Mesendoderm (in vitro differentiated cells): ENCODE measurements around the gene POP5.
"Not testable (repeated sequence)": the region's sequence is repeated elsewhere in the genome, so short reads cannot be mapped to it uniquely, and the experiment has no call there.

Source experiments
- DNase-seq: peaks from one replicate; pipeline ENCODE4 v3.0.0; 2013
- H2AK5ac ChIP-seq: 2 replicates; pipeline ENCODE4 v1.6.1; 2013; ENCODE audit warnings: low read length, inconsistent platforms
- H2BK120ac ChIP-seq: 2 replicates; pipeline ENCODE4 v1.6.1; 2013; ENCODE audit warnings: low read depth, mild to moderate bottlenecking, low read length, moderate library complexity, mixed read lengths
- H2BK15ac ChIP-seq: replicated peaks from 2 replicates; pipeline ENCODE4 v1.6.1; 2013; ENCODE audit warnings: low read depth, mild to moderate bottlenecking, moderate library complexity
- H2BK5ac ChIP-seq: 2 replicates; pipeline ENCODE4 v1.6.1; 2013; ENCODE audit warnings: low read length, inconsistent platforms
- H3K18ac ChIP-seq: 2 replicates; pipeline ENCODE4 v1.6.1; 2013; ENCODE audit warnings: mild to moderate bottlenecking, low read length, mixed read lengths
- H3K23ac ChIP-seq: one replicate; pipeline ENCODE4 v1.6.1; 2013; ENCODE audit warnings: low read length
- H3K27ac ChIP-seq: 2 replicates; pipeline ENCODE4 v1.5.1; 2013; ENCODE audit warnings: low read depth, mild to moderate bottlenecking, inconsistent platforms, low read length, moderate library complexity
- H3K27me3 ChIP-seq: 2 replicates; pipeline ENCODE4 v1.6.1; 2013; ENCODE audit warnings: low read length, control low read depth, mild to moderate bottlenecking, inconsistent platforms; ENCODE audit not compliant: insufficient read depth, poor library complexity
- H3K36me3 ChIP-seq: 2 replicates; pipeline ENCODE4 v1.6.1; 2013; ENCODE audit warnings: low read length, inconsistent platforms; ENCODE audit not compliant: control insufficient read depth, insufficient read depth
- H3K4ac ChIP-seq: one replicate; pipeline ENCODE4 v1.6.1; 2013; ENCODE audit warnings: low read depth, mild to moderate bottlenecking, low read length, moderate library complexity
- H3K4me1 ChIP-seq: 2 replicates; pipeline ENCODE4 v1.6.1; 2013; ENCODE audit warnings: low read depth, low read length, inconsistent platforms; ENCODE audit not compliant: control insufficient read depth
- H3K4me2 ChIP-seq: 2 replicates; pipeline ENCODE4 v1.6.1; 2013; ENCODE audit warnings: low read length
- H3K4me3 ChIP-seq: 2 replicates; pipeline ENCODE4 v1.5.1; 2013; ENCODE audit warnings: mild to moderate bottlenecking, low read length
- H3K56ac ChIP-seq: one replicate; pipeline ENCODE4 v1.6.1; 2013; ENCODE audit warnings: low read length
- H3K79me1 ChIP-seq: 2 replicates; pipeline ENCODE4 v1.6.1; 2013; ENCODE audit warnings: low read length, inconsistent platforms
- H3K79me2 ChIP-seq: 2 replicates; pipeline ENCODE4 v1.6.1; 2013; ENCODE audit warnings: mild to moderate bottlenecking, low read length; ENCODE audit not compliant: control insufficient read depth, insufficient read depth
- H3K9ac ChIP-seq: 2 replicates; pipeline ENCODE4 v1.6.1; 2013; ENCODE audit warnings: low read length, inconsistent platforms
- H4K5ac ChIP-seq: one replicate; pipeline ENCODE4 v1.6.1; 2013; ENCODE audit warnings: low read length
- H4K8ac ChIP-seq: one replicate; pipeline ENCODE4 v1.6.1; 2013; ENCODE audit warnings: low read depth, mild to moderate bottlenecking, control low read depth, low read length, moderate library complexity
- WGBS: extraction: QIAGEN DNeasy Blood & Tissue Kit; methylation state at CpG from one replicate; pipeline ENCODE4 v1.1.7; 2013; ENCODE audit warnings: low lambda C conversion rate, missing lambda C conversion rate; ENCODE audit not compliant: insufficient coverage; ENCODE audit errors: extremely low coverage; 5-methylcytosine and 5-hydroxymethylcytosine counted together

Gene POP5

DNA sequence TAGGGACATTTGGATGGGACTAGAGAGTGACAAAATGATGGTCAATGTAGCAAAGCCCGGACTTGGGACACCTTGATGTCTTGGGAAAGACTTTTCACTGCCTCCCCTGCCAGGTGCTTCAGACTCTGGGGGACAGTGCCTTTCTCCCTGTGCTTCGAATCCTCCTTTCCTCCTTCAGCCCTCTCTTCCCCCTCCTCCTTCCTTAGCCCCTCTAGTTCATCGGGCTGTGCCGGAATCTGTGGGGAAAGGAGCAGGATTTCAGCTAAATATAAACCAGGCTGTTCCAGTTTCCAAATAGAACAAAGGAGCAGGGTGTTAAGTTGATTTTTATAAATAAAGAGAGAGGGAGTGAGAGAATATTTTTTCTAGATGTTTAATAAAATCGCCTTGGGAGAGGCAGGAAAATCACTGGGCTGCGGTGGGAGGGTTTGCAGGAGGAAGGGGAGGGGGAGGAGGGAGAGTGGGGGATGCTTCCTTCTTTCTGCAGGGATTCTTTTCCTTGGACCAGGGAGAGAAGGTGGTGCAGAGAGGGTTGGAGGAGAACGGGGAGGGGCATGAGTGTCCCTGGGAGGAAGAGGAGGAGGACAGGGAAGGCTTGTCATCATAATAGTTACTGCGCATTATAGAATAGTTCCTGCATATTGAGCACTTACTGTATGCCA is 37.9 kb upstream of the POP5 start:
- no peak overlapping the region for H3K4me3 ChIP-seq
- H2BK120ac ChIP-seq: no peak overlapping the region
- 100% methylated on average over 1 of the region's 8 CpGs for WGBS

GRCh38 chr12:120617767-120618166 is 36.6 kb upstream of the POP5 start:
- not testable (repeated sequence) for H4K8ac ChIP-seq, H3K27ac ChIP-seq, H2BK120ac ChIP-seq, H4K5ac ChIP-seq, H2AK5ac ChIP-seq, H2BK5ac ChIP-seq, H3K4ac ChIP-seq, H3K4me1 ChIP-seq, H3K9ac ChIP-seq, H3K18ac ChIP-seq, H2BK15ac ChIP-seq, H3K4me2 ChIP-seq, H3K23ac ChIP-seq, H3K56ac ChIP-seq, DNase-seq, H3K4me3 ChIP-seq, H3K36me3 ChIP-seq, H3K27me3 ChIP-seq, H3K79me1 ChIP-seq, H3K79me2 ChIP-seq
- no CpG with 5 or more reads among the region's 4 CpGs for WGBS

More for the DNA sequence above, 37.9 kb upstream of the POP5 start:
- H4K8ac ChIP-seq: no peak overlapping the region
- DNase-seq: no peak
- no peak overlapping the region for H2BK15ac ChIP-seq
- no peak overlapping the region for H3K18ac ChIP-seq
- no peaks in the 10 kb centered on the region for H3K79me2 ChIP-seq
- H3K9ac ChIP-seq: no peak overlapping the region
- no peaks in the 10 kb centered on the region for H3K4me1 ChIP-seq
- H3K79me1 ChIP-seq: no peaks in the 10 kb centered on the region
- H3K27me3 ChIP-seq: no peaks in the 10 kb centered on the region
- no peak overlapping the region for H3K27ac ChIP-seq
- no peak overlapping the region for H4K5ac ChIP-seq
- H3K4ac ChIP-seq: no peak overlapping the region
- no peak overlapping the region for H3K23ac ChIP-seq
- no peak overlapping the region for H3K4me2 ChIP-seq
- no peaks in the 10 kb centered on the region for H3K36me3 ChIP-seq
- H3K56ac ChIP-seq: no peak overlapping the region
- H2AK5ac ChIP-seq: no peak overlapping the region
- H2BK5ac ChIP-seq: no peak overlapping the region

DNA sequence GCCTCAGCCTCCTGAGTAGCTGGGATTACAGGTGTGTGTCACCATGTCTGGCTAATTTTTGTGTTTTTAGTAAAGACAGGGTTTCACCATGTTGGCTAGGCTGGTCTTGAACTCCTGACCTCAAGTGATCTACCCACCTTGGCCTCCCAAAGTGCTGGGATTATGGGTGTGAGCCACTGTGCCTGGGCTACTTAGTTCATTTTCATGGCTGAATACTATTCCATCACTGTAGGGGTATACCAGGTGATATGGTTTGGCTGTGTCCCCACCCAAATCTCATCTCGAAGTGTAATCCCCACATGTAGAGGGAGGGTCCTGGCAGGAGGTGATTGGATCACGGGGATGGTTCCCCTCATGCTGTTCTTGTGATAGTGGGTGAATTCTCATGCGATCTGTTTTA is 36.0 kb upstream of the POP5 start:
- H3K56ac ChIP-seq, H2AK5ac ChIP-seq, H2BK5ac ChIP-seq, H3K9ac ChIP-seq, H3K36me3 ChIP-seq, H3K4me2 ChIP-seq, H3K79me2 ChIP-seq, H3K4me3 ChIP-seq, H4K8ac ChIP-seq, H3K4me1 ChIP-seq, H4K5ac ChIP-seq, H2BK120ac ChIP-seq, DNase-seq, H3K79me1 ChIP-seq, H3K23ac ChIP-seq, H3K18ac ChIP-seq, H2BK15ac ChIP-seq, H3K4ac ChIP-seq, H3K27me3 ChIP-seq, H3K27ac ChIP-seq: not testable (repeated sequence)
- no CpG with 5 or more reads among the region's 3 CpGs for WGBS

- Histone ChIP-seq H3K23ac (no peak overlapping the region), H3K4me2 (no peak overlapping the region), H3K27ac (no peak overlapping the region), H2BK120ac (no peak overlapping the region), H3K56ac (no peak overlapping the region), H3K4me1 (no peaks in the 10 kb centered on the region), H2BK5ac (no peak overlapping the region), H4K5ac (no peak overlapping the region), H2BK15ac (no peak overlapping the region), H3K27me3 (no peaks in the 10 kb centered on the region), H3K79me1 (no peaks in the 10 kb centered on the region), H2AK5ac (no peak overlapping the region), H3K36me3 (no peaks in the 10 kb centered on the region), H4K8ac (no peak overlapping the region), H3K9ac (no peak overlapping the region), H3K79me2 (no peaks in the 10 kb centered on the region), H3K18ac (no peak overlapping the region), H3K4ac (no peak overlapping the region), H3K4me3 (no peak overlapping the region)
- no peak for DNase-seq
Observed at GRCh38 chr12:120614848-120615247, 33.6 kb upstream of the POP5 start.

DNA sequence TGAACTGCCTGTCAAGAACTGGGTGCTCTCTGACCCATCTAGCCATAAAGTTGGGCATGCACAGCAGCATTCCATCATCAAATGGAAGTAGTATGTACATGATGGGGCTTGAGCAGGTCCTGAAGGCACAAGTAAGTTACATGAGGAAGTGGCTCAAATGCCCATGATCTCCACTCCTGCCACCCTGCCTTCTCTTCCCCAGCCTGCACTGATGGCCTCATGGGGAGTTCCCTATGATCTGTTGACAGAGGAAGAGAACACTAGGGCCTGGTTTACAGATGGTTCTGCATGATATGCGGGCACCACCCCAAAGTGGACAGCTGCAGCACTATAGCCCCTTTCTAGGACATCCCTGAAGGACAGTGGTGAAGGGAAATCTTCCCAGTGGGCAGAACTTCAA is 30.3 kb upstream of the POP5 start:
- not testable (repeated sequence) for H3K36me3 ChIP-seq, H3K9ac ChIP-seq, H3K4me3 ChIP-seq, H2BK5ac ChIP-seq, H3K79me1 ChIP-seq, H3K56ac ChIP-seq, H3K4me1 ChIP-seq, H3K27ac ChIP-seq, H3K18ac ChIP-seq, H4K8ac ChIP-seq, H2AK5ac ChIP-seq, DNase-seq, H3K27me3 ChIP-seq, H4K5ac ChIP-seq, H3K79me2 ChIP-seq, H3K23ac ChIP-seq, H2BK15ac ChIP-seq, H2BK120ac ChIP-seq, H3K4ac ChIP-seq, H3K4me2 ChIP-seq
- no CpG with 5 or more reads among the region's 1 CpG for WGBS

- H3K9ac ChIP-seq: no peak overlapping the region
- H2BK120ac ChIP-seq: no peak overlapping the region
- no peak overlapping the region for H3K56ac ChIP-seq
- H3K4me2 ChIP-seq: no peak overlapping the region
- no peaks in the 10 kb centered on the region for H3K79me1 ChIP-seq
- WGBS: no CpG with 5 or more reads among the region's 4 CpGs
- no peaks in the 10 kb centered on the region for H3K27me3 ChIP-seq
- H3K79me2 ChIP-seq: no peaks in the 10 kb centered on the region
- no peaks in the 10 kb centered on the region for H3K36me3 ChIP-seq
- no peak overlapping the region for H3K4me3 ChIP-seq
- H4K5ac ChIP-seq: no peak overlapping the region
- H4K8ac ChIP-seq: no peak overlapping the region
- H3K27ac ChIP-seq: no peak overlapping the region
- H2BK5ac ChIP-seq: no peak overlapping the region
- H2AK5ac ChIP-seq: no peak overlapping the region
- H3K4ac ChIP-seq: no peak overlapping the region
- DNase-seq: no peak
- H3K4me1 ChIP-seq: no peaks in the 10 kb centered on the region
- no peak overlapping the region for H2BK15ac ChIP-seq
- H3K18ac ChIP-seq: no peak overlapping the region
- H3K23ac ChIP-seq: no peak overlapping the region
Observed at GRCh38 chr12:120610560-120610959, 29.4 kb upstream of the POP5 start.
